Measurements from ENCODE around the gene NT5DC3.

DNA sequence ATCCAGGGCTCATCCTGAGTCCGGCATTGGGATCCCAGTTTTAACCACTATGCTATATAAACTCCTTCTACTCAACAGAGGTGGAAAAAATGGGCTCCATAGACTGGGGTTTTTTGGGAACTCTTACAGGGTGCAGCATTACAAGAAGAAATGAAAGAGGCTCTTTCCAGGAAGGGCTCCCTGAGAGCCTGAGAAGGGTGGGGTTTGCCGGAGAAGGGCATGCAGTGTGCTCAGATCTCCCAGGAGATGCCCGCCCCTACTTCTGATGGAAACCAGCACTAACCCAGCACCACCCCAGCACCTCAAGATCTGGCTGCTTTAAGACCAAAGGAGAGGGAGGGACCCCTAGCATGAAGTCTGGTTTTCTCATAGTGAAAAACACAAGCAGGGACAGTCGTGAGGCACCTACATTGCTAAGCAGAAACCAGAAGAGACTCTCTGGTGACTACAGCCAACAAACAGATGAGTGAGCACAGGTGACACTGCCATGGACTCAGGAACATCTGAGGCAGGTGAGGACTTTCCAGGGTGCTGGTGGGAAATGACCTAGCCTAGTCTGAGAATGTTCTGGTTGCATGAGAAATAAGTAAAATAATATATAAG is 45.3 kb upstream of the NT5DC3 start:
- TF ChIP-seq POLR2A (IDR thresholded peaks at IDR 0.05): no peak
- TF ChIP-seq, protein P1, sequence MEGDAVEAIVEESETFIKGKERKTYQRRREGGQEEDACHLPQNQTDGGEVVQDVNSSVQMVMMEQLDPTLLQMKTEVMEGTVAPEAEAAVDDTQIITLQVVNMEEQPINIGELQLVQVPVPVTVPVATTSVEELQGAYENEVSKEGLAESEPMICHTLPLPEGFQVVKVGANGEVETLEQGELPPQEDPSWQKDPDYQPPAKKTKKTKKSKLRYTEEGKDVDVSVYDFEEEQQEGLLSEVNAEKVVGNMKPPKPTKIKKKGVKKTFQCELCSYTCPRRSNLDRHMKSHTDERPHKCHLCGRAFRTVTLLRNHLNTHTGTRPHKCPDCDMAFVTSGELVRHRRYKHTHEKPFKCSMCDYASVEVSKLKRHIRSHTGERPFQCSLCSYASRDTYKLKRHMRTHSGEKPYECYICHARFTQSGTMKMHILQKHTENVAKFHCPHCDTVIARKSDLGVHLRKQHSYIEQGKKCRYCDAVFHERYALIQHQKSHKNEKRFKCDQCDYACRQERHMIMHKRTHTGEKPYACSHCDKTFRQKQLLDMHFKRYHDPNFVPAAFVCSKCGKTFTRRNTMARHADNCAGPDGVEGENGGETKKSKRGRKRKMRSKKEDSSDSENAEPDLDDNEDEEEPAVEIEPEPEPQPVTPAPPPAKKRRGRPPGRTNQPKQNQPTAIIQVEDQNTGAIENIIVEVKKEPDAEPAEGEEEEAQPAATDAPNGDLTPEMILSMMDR (IDR thresholded peaks at IDR 0.05): no peak
